HK-2 (cell line): Measurements from ENCODE around the gene CAPN15.
"Not testable (repeated sequence)": the region's sequence is repeated elsewhere in the genome, so short reads cannot be mapped to it uniquely, and the experiment has no call there.

Source experiments
- DNase-seq: peaks from one replicate; pipeline ENCODE4 v3.0.0-alpha.2; 2018; ENCODE audit not compliant: unreplicated experiment

Gene CAPN15

GRCh38 chr16:591892-592517, 64.5 kb downstream of the CAPN15 start:
- DNase-seq, result no peak

- DNase-seq, result no peak
Observed at GRCh38 chr16:592518-593306, 65.2 kb downstream of the CAPN15 start.

- DNase-seq, result no peak
Observed at GRCh38 chr16:593406-593805, 65.9 kb downstream of the CAPN15 start.

GRCh38 chr16:593807-594206, 66.3 kb downstream of the CAPN15 start:
- no peak for DNase-seq

- DNase-seq, result no peak
Observed at GRCh38 chr16:595094-595528, 67.6 kb downstream of the CAPN15 start.

- no peak for DNase-seq
Observed at GRCh38 chr16:595942-596735, 68.6 kb downstream of the CAPN15 start.

- no peak for DNase-seq
Observed at GRCh38 chr16:596736-597060, 69.2 kb downstream of the CAPN15 start.

- not testable (repeated sequence) for DNase-seq
Observed at GRCh38 chr16:597655-598054, 70.1 kb downstream of the CAPN15 start.

GRCh38 chr16:598823-599739, 71.6 kb downstream of the CAPN15 start:
- no peak for DNase-seq

- no peak for DNase-seq
Observed at GRCh38 chr16:600781-601180, 73.3 kb downstream of the CAPN15 start.

- no peak for DNase-seq
Observed at GRCh38 chr16:603933-604332, 76.4 kb downstream of the CAPN15 start.
